Rectal smooth muscle tissue (tissue), 1 donor: Measurements from ENCODE around the gene MYRF.

Experiments used
- H3K27ac ChIP-seq: one replicate; pipeline ENCODE4 v1.7.0; 2013; ENCODE audit warnings: low read depth, low read length, inconsistent platforms
- H3K27me3 ChIP-seq: one replicate; pipeline ENCODE4 v1.7.0; 2013; ENCODE audit warnings: low read length; ENCODE audit not compliant: control insufficient read depth, insufficient read depth
- H3K36me3 ChIP-seq: one replicate; pipeline ENCODE4 v1.7.0; 2013; ENCODE audit warnings: low read length; ENCODE audit not compliant: control insufficient read depth, insufficient read depth
- H3K4me1 ChIP-seq: one replicate; pipeline ENCODE4 v1.7.0; 2013; ENCODE audit warnings: low read length; ENCODE audit not compliant: control insufficient read depth, insufficient read depth
- H3K4me3 ChIP-seq: one replicate; pipeline ENCODE4 v1.7.0; 2013; ENCODE audit warnings: low read length
- H3K9ac ChIP-seq: one replicate; pipeline ENCODE4 v1.7.0; 2013; ENCODE audit warnings: low read length

MYRF gene

GRCh38 chr11:61746442-61747191 is 5.8 kb upstream of the MYRF start:
- Histone ChIP-seq H3K36me3 (peaks cover 3% of the 10 kb centered on the region), H3K27me3 (no peaks in the 10 kb centered on the region), H3K27ac (no peak overlapping the region), H3K9ac (no peak overlapping the region), H3K4me1 (no peaks in the 10 kb centered on the region), H3K4me3 (no peak overlapping the region)

GRCh38 chr11:61747192-61747966 is 5.1 kb upstream of the MYRF start:
- H3K27ac ChIP-seq = no peak overlapping the region
- H3K4me3 ChIP-seq = no peak overlapping the region
- peaks cover 3% of the 10 kb centered on the region for H3K36me3 ChIP-seq
- no peaks in the 10 kb centered on the region for H3K27me3 ChIP-seq
- no peak overlapping the region for H3K9ac ChIP-seq
- H3K4me1 ChIP-seq = no peaks in the 10 kb centered on the region

GRCh38 chr11:61747967-61748285 is 4.5 kb upstream of the MYRF start:
- Histone ChIP-seq H3K27ac (no peak overlapping the region), H3K4me1 (no peaks in the 10 kb centered on the region), H3K36me3 (peaks cover 3% of the 10 kb centered on the region), H3K9ac (no peak overlapping the region), H3K27me3 (peaks cover 2% of the 10 kb centered on the region), H3K4me3 (no peak overlapping the region)

GRCh38 chr11:61749591-61750217 is 2.7 kb upstream of the MYRF start:
- Histone ChIP-seq H3K4me1 (no peaks in the 10 kb centered on the region), H3K36me3 (no peaks in the 10 kb centered on the region), H3K4me3 (no peak overlapping the region), H3K27ac (no peak overlapping the region), H3K27me3 (peaks cover 6% of the 10 kb centered on the region), H3K9ac (no peak overlapping the region)

GRCh38 chr11:61750631-61751273 is 1.7 kb upstream of the MYRF start:
- H3K27ac ChIP-seq = no peak overlapping the region
- no peak overlapping the region for H3K9ac ChIP-seq
- H3K4me3 ChIP-seq = no peak overlapping the region
- H3K4me1 ChIP-seq = no peaks in the 10 kb centered on the region
- H3K36me3 ChIP-seq = no peaks in the 10 kb centered on the region
- H3K27me3 ChIP-seq = peaks cover 6% of the 10 kb centered on the region

- Histone ChIP-seq H3K4me1 (no peaks in the 10 kb centered on the region), H3K27ac (no peak overlapping the region), H3K4me3 (no peak overlapping the region)
These were observed 1.1 kb upstream of the MYRF start for GRCh38 chr11:61751384-61751783.

GRCh38 chr11:61752925-61753521 is 587 bp downstream of the MYRF start:
- H3K4me3 ChIP-seq = peak overlapping the region; percentile 54
- H3K27me3 ChIP-seq = peaks cover 6% of the 10 kb centered on the region
- no peaks in the 10 kb centered on the region for H3K36me3 ChIP-seq
- peak overlapping the region; percentile 39 for H3K9ac ChIP-seq
- H3K27ac ChIP-seq = no peak overlapping the region
- H3K4me1 ChIP-seq = no peaks in the 10 kb centered on the region

More at GRCh38 chr11:61751384-61751783, 1.1 kb upstream of the MYRF start:
- Histone ChIP-seq H3K9ac (no peak overlapping the region), H3K27me3 (peaks cover 6% of the 10 kb centered on the region), H3K36me3 (no peaks in the 10 kb centered on the region)

- H3K36me3 ChIP-seq = no peaks in the 10 kb centered on the region
- H3K4me3 ChIP-seq = no peak overlapping the region
- H3K9ac ChIP-seq = no peak overlapping the region
- H3K27me3 ChIP-seq = peaks cover 7% of the 10 kb centered on the region
- no peak overlapping the region for H3K27ac ChIP-seq
- H3K4me1 ChIP-seq = no peaks in the 10 kb centered on the region
These were observed 1.2 kb downstream of the MYRF start for GRCh38 chr11:61753672-61754071.

- peaks cover 9% of the 10 kb centered on the region for H3K27me3 ChIP-seq
- no peak overlapping the region for H3K27ac ChIP-seq
- H3K9ac ChIP-seq = no peak overlapping the region
- H3K36me3 ChIP-seq = no peaks in the 10 kb centered on the region
- H3K4me3 ChIP-seq = no peak overlapping the region
- H3K4me1 ChIP-seq = no peaks in the 10 kb centered on the region
These were observed 2.4 kb downstream of the MYRF start for GRCh38 chr11:61754534-61755482.

- peaks cover 9% of the 10 kb centered on the region for H3K27me3 ChIP-seq
- no peak overlapping the region for H3K27ac ChIP-seq
- H3K4me1 ChIP-seq = no peaks in the 10 kb centered on the region
- H3K4me3 ChIP-seq = no peak overlapping the region
- H3K36me3 ChIP-seq = no peaks in the 10 kb centered on the region
- H3K9ac ChIP-seq = no peak overlapping the region
These were observed 3.7 kb downstream of the MYRF start for GRCh38 chr11:61756147-61756451.

- peaks cover 9% of the 10 kb centered on the region for H3K27me3 ChIP-seq
- H3K27ac ChIP-seq = no peak overlapping the region
- H3K4me3 ChIP-seq = no peak overlapping the region
- H3K36me3 ChIP-seq = no peaks in the 10 kb centered on the region
- no peaks in the 10 kb centered on the region for H3K4me1 ChIP-seq
- H3K9ac ChIP-seq = no peak overlapping the region
These were observed 4.2 kb downstream of the MYRF start for GRCh38 chr11:61756452-61757212.
